Aorta (tissue), 5 donors: Measurements from ENCODE around the gene DNAAF3. TPM values are rescaled to one million over a fixed set of nuclear protein-coding genes. Genes with fewer than 3 reads are reported as not detected.

ENCODE experiments used
- ATAC-seq: fragments of 200-7000 bp; cut with Tn5 transposase; one replicate; pipeline ENCODE4 v1.9.1; 2022; ENCODE audit warnings: moderate library complexity; ENCODE audit not compliant: low FRiP score
- DNase-seq, 2 donors: peaks; one replicate each; pipeline ENCODE4 v3.0.0-alpha.2; 2020
- H3K27ac ChIP-seq, 2 donors: one replicate each; pipeline ENCODE4 v1.5.1; 2013; ENCODE audit warnings: low read length in 2 of 2, mild to moderate bottlenecking in 2 of 2, moderate library complexity in 2 of 2, control low read depth in 1 of 2, inconsistent platforms in 1 of 2, low read depth in 1 of 2
- H3K27me3 ChIP-seq, 2 donors: one replicate each; pipeline ENCODE4 v1.6.1; 2013; ENCODE audit warnings: control low read depth in 1 of 2, low read length in 1 of 2, mild to moderate bottlenecking in 1 of 2, moderate library complexity in 1 of 2; ENCODE audit not compliant: insufficient read depth in 2 of 2, control insufficient read depth in 1 of 2
- H3K36me3 ChIP-seq, 2 donors: one replicate each; pipeline ENCODE4 v1.6.1; 2013; ENCODE audit warnings: control low read depth in 1 of 2, low read length in 1 of 2, mild to moderate bottlenecking in 1 of 2; ENCODE audit not compliant: insufficient read depth in 2 of 2, control insufficient read depth in 1 of 2
- H3K4me1 ChIP-seq, 2 donors: one replicate each; pipeline ENCODE4 v1.6.1; 2013; ENCODE audit warnings: low read length in 2 of 2, control low read depth in 1 of 2, mild to moderate bottlenecking in 1 of 2, moderate library complexity in 1 of 2; ENCODE audit not compliant: insufficient read depth in 2 of 2, control insufficient read depth in 1 of 2
- H3K4me3 ChIP-seq, 2 donors: one replicate each; pipeline ENCODE4 v1.5.1; 2013; ENCODE audit warnings: low read length in 2 of 2, control low read depth in 1 of 2, mild to moderate bottlenecking in 1 of 2
- H3K9me3 ChIP-seq: one replicate; pipeline ENCODE4 v1.6.1; 2013; ENCODE audit warnings: mild to moderate bottlenecking, low read length; ENCODE audit not compliant: control insufficient read depth
- WGBS, 2 donors: extraction: QIAGEN DNeasy Blood & Tissue Kit; methylation state at CpG; one replicate each; pipeline ENCODE4 v1.1.7; 2013; 5-methylcytosine and 5-hydroxymethylcytosine counted together
- intact Hi-C, 2 donors: fragments of 100-400 bp; cut with DNase I; formaldehyde crosslinking; loops; one replicate each; pipeline versions ENCODE4 v1.14.2 to v1.15.0; 2022
- polyA plus RNA-seq, 2 donors: library from polyadenylated mRNA; stranded (reverse); fragments of 200-250 nt; gene quantifications; one replicate each; pipeline ENCODE4 v1.2.3, GENCODE V29; 2013
- total RNA-seq, 2 donors: library from RNA; stranded (reverse); fragmentation: NEBNext Ultra II Directional; extraction: Animal tissue kit (Norgen Biotek cat#: 25700); gene quantifications; one replicate each; pipeline ENCODE4 v1.2.1, GENCODE V29; 2021
- donor health status: healthy with polysubstance abuse.
- donor health status: Bipolar disorder and iron deficiency.
- donor health status: DM: no; HTN: no; CAD: no.
- donor health status: DM: no; HTN: no; CAD: no.
- donor health status: DM: yes; HTN: yes; CAD: no.

Gene DNAAF3
- total and polyA plus RNA-seq, 4 donors = 0.38 to 0.87 TPM; not detected in 2

DNA sequence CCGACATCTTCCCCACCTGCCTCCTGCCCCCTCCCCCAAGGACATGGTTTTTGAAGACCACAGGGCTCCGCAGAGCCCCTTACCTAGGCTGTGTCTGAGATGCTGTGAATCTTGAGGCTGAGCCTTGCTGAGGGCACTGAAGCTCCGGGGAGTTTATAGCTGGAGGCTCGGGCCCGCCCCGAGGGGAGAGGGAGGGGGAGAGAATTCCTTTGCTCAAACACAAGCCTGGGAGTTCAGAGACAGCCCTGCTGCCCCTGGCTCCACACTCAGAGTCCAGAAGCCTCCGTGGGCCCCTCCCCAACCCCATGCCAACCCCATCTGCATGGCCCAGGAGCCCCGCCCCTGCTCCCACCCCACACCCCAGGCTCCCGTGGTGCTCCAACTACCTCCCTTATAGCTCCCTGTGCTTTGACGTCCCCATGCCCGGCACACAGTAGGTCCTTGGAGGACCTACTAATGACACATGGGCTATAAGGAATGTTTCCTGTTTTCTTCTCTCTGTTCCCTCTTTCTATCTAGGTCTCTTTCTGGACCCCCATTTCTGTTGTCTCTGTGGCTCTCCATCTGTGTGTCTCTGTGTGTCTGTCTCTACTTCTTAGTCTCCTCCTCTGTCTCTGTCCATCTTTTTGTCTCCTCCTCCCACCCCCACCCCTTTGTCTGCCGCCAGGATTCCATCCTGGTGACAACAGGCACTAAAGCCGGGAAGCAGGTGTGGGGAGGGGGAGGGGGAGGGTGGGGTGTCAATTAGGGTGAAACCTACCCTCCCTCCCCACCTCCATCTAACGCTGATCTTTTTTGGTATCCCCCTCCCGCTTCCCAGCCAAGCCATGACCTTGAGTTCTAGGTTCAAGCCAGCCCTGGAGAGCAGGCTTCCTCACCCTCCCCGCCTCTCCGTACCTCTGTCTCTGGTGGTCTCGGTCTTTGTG lies 17.1 kb downstream of the DNAAF3 start, which contains the start of gene TNNT1:
TSS of gene TNNT1 (minus strand) at position 129 of the 926 bp plus-strand sequence. CDS start 2,049 bp downstream, outside the sequence.
- H3K4me3 ChIP-seq = no peak within 1 kb of the TSS
- intact Hi-C loops = loop anchor here in 1 of 2 donors (10.0 kb wide), 1 partner anchor 265 kb away; no protein-coding TSS in a partner anchor

DNA sequence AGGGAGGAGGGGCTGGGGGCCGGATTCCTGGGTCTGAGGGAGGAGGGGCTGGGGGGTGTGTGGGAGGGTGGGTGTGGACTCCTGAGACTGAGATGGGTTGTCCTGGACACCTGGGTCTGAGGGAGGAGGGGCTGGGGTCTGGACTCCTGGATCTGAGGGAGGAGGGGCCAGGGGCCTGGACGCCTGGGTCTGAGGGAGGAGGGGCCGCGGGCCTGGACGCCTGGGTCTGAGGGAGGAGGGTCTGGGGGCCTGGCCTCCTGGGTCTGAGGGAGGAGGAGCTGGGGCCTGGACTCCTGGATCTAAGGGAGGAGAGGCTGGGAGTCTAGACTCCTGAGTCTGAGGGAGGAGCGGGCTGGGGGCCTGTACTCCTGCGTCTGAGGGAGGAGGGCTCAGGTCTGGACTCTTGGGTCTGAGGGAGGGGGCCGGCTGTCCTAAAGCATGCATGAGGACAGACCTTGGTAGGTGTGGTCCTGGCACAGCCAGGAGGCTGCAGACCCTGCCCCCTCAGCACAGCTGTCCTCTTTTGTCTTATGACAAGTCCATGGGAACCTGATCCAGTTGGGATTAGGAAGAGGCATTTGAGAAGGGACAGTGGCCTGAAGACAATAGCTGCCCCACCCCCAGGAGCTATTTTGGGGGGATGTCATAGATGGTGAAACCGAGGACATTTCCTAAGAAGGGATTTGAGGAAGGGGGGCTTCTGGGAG lies 18.7 kb downstream of the DNAAF3 start:
- Histone ChIP-seq H3K9me3 (no peaks in the 10 kb centered on the region), H3K4me1 (no peaks in the 10 kb centered on the region), H3K4me3 (no peak overlapping the region), H3K27me3 (no peaks in the 10 kb centered on the region), H3K36me3 (no peaks in the 10 kb centered on the region), H3K27ac (no peak overlapping the region)
- intact Hi-C loops = loop anchor here in 1 of 2 donors (10.0 kb wide), 1 partner anchor 267 kb away; no protein-coding TSS in a partner anchor
- no peak for ATAC-seq
- 32 to 34% methylated on average over 8 of the region's 9 CpGs for WGBS, 2 donors
- no peak for DNase-seq

More for the DNA sequence above, 17.1 kb downstream of the DNAAF3 start, which contains the start of gene TNNT1:
- ATAC-seq (no peak), DNase-seq (no peak)
- Histone ChIP-seq H3K4me1 (no peaks in the 10 kb centered on the region), H3K9me3 (no peaks in the 10 kb centered on the region), H3K27ac (no peak within 1 kb of the TSS), H3K27me3 (no peaks in the 10 kb centered on the region), H3K36me3 (no peaks in the 10 kb centered on the region)
- 8 to 9% methylated on average over 18 of the region's 18 CpGs for WGBS, 2 donors

DNA sequence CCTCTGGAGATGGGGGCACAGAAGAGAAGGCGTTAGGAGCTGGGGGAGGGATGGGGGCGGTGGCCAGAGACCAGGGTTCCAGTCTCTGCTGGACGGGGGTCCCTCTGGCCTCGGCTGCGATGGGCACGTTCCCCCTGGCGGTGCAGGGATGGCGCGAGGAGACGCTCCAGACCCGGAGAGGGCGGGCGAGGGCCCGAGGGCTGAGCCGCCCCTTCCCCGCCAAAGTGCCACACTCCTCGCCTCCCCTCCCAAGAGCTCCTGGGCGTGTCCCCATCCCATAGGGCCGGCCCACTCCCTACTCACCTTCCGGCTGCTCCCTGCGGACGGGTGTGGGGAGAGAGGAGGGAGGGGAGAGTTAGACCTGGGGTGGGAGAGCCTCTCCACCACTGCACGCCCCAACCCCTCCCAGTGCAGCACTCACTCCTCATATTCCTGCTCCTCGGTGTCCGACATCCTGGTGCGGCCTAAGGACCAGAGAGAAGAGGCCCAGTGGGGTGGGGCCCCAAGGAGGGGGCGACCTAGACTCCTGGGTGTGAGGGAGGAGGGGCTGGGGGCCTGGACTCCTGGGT lies 19.6 kb downstream of the DNAAF3 start:
- Histone ChIP-seq H3K27ac (no peak overlapping the region), H3K27me3 (no peaks in the 10 kb centered on the region), H3K36me3 (no peaks in the 10 kb centered on the region), H3K4me1 (no peaks in the 10 kb centered on the region), H3K4me3 (no peak overlapping the region), H3K9me3 (no peaks in the 10 kb centered on the region)
- ATAC-seq (no peak), DNase-seq (no peak)
- WGBS, 2 donors = 1 to 3% methylated on average over 23 to 27 of the region's 27 CpGs
- intact Hi-C loops = loop anchor here in 1 of 2 donors (10.0 kb wide), 1 partner anchor 268 kb away; no protein-coding TSS in a partner anchor

DNA sequence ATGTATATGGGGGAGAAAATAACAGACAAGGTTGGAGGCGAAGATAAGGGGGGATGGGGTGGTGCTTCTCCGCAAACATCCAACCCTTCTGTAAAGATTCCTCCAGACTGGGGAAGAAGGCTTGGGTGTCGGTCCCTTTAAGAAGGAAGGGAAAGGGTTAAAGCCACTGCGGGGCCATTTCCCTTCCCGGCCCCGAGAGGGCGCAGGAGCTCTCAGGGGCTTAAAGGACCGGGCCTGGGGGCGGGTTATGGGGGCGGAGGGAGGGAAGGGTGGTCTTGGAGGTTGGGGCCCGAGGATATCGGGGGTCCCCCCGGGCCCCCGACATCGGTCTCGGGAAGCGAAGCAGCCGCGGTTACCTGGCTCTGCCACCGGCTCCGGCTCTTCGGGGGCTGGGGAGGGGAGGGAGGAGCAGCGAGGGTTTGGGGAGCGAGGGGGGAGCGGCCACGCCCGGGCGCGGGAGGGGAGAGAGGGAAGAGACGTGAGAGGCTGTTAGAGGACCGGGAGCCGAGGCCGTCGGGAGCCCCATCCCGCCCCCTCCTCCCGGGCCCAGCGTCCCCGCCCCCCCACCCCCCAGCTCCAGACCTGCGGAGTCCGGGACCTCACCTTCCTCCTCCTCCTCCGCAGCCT lies 20.2 kb downstream of the DNAAF3 start:
- no peak overlapping the region for H3K27ac ChIP-seq
- H3K36me3 ChIP-seq = no peaks in the 10 kb centered on the region
- intact Hi-C loops = loop anchor here in 1 of 2 donors (10.0 kb wide), 1 partner anchor 269 kb away; no protein-coding TSS in a partner anchor
- no peak for ATAC-seq
- no peaks in the 10 kb centered on the region for H3K4me1 ChIP-seq
- DNase-seq = no peak
- H3K27me3 ChIP-seq = no peaks in the 10 kb centered on the region
- H3K9me3 ChIP-seq = no peaks in the 10 kb centered on the region
- 1 to 2% methylated on average over 28 to 41 of the region's 41 CpGs for WGBS, 2 donors
- H3K4me3 ChIP-seq = no peak overlapping the region

DNA sequence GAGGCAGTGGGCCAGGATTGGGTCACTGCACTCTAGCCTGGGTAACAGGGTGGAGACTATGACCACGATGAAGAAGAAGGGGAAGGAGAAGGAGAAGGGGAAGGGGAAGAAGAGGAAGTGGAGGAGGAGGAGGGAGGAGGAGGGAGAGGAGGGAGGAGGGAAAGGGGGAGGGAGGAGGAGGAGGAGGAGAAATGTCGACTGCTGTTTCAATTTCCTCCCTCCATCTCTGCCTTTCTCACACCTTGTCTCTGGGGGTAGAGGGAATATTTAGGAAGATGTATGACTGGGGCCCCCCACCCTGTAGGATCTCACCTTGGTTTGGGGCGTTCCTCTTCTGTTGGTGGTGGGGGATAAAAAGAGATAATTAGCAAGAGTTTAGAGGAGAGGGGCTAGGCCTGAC lies 21.2 kb downstream of the DNAAF3 start:
- Histone ChIP-seq H3K27me3 (no peaks in the 10 kb centered on the region), H3K27ac (no peak overlapping the region), H3K4me3 (no peak overlapping the region), H3K9me3 (no peaks in the 10 kb centered on the region), H3K4me1 (no peaks in the 10 kb centered on the region), H3K36me3 (no peaks in the 10 kb centered on the region)
- no peak for ATAC-seq
- 26 to 31% methylated on average over 3 of the region's 3 CpGs for WGBS, 2 donors
- DNase-seq = no peak
- intact Hi-C loops = loop anchor here in 1 of 2 donors (10.0 kb wide), 1 partner anchor 270 kb away; no protein-coding TSS in a partner anchor

DNA sequence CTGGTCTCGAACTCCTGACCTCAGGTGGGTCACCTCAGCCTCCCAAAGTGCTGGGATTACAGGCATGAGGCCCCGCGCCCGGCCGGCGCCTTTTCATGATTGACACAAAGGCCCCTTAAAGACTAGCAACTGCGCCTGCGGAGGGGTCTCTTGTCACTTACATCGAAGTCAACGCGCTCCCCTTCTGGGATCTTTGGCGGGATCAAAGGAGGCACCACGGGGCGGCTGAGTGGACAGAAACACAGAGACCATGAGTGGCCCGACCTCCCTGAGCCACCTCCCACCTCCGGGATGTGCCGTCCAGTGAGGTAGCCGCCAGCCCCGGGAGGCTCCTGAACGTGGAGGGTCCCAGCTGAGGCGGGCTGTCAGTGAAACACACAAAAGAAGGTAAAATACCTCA lies 24.7 kb downstream of the DNAAF3 start:
- Histone ChIP-seq H3K27me3 (no peaks in the 10 kb centered on the region), H3K36me3 (no peaks in the 10 kb centered on the region), H3K4me1 (no peaks in the 10 kb centered on the region), H3K9me3 (no peaks in the 10 kb centered on the region), H3K4me3 (no peak overlapping the region), H3K27ac (no peak overlapping the region)
- DNase-seq (no peak), ATAC-seq (no peak)
- intact Hi-C loops = loop anchor here (2.0 to 10.0 kb wide), 4 partner anchors 273 to 363 kb away; no protein-coding TSS in a partner anchor
- 21 to 24% methylated on average over 21 of the region's 21 CpGs for WGBS, 2 donors

DNA sequence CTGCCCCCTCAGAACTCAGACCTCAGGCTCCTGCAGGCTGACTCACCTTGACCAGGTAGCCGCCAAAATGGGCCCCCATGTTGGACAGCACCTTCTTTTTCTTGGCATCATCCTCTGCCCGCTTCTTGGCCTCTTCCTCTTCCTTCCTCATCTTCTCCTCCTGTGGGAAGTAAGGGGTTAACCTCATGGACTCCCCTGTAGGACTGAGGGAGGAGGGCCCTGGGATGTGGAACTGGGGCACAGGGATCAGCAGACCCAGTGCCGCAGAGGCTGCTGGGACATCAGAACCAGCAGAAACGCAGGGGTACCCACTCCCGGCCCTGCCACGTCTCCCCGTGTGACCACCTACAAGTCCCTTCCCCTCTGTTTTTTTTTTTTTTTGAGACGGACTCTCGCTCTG lies 28.5 kb downstream of the DNAAF3 start:
- intact Hi-C loops = no loop called here
- WGBS, 2 donors = 48 to 50% methylated on average over 9 of the region's 9 CpGs
- Histone ChIP-seq H3K27me3 (no peaks in the 10 kb centered on the region), H3K27ac (no peak overlapping the region), H3K36me3 (no peaks in the 10 kb centered on the region), H3K4me3 (no peak overlapping the region), H3K9me3 (no peaks in the 10 kb centered on the region), H3K4me1 (no peaks in the 10 kb centered on the region)
- ATAC-seq = no peak
- no peak for DNase-seq
